GM15510 (cell line): ENCODE measurements around the gene FOXN4.

Source experiments
- POLR2A ChIP-seq: IDR thresholded peaks from 3 replicates; pipeline ENCODE4 v1.6.1; 2011; ENCODE audit warnings: borderline replicate concordance; ENCODE audit not compliant: insufficient read length; ENCODE audit errors: extremely low read depth

Gene FOXN4

DNA sequence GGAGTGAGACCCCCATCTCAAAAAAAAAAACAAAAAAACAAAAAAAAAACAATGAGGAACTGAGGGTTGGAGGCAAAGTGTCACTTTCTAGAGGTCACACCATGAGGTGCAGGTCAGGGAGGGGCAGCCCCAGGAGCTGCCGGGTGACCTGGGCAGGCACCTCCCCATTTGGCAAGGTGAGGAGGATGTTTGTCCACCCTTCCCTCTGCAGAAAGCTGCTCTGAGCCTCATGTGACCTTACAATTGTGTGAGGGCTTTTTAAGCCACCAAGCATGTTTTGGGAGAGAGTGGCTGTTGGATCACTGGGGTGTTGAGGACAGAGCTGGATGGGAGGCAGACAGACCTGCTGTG lies 49.6 kb downstream of the FOXN4 start:
- TF ChIP-seq POLR2A: no peak

DNA sequence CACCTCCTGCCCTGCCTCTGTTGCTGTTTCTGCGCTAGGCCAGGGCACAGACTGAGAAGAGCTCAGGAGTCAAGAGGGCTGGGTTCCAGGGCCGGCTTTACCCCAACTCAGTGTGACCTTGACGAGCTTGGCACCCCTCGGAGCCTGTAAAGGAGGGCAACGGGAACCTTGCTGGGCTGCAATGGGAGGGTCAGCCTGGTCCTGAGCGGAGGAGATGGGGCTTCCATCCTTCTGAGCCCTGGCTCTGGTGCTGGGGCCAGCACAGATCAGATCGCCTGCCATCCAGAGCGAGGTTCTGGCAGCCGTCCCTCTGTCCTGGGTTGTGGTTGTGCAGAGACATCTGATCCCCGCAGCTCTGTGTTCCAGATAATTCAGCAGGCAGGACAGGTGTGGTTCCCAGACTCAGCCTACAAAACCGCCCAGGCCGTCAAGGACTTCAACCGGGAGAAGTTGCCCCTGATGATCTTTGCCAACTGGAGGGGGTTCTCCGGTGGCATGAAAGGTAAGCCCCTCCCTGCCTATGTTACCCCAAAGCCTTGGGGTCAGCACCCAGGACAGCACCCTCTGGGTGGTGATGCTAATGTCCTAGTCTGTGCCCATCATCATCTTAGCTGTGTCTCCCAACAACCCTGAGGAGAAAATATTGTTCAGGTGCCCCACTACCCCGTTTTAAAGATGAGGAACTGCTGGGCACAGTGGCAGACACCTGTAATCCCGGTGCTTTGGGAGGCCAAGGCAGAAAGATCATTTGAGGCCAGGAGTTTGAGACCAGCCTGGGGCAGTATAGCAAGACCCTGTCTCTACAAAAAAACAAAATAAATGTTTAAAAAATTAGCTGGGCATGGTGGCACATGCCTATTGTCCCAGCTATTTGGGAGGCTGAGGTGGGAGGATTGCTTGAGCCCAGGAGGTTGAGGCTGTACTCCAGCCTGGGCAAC lies 50.2 kb downstream of the FOXN4 start:
- no peak for TF ChIP-seq POLR2A

DNA sequence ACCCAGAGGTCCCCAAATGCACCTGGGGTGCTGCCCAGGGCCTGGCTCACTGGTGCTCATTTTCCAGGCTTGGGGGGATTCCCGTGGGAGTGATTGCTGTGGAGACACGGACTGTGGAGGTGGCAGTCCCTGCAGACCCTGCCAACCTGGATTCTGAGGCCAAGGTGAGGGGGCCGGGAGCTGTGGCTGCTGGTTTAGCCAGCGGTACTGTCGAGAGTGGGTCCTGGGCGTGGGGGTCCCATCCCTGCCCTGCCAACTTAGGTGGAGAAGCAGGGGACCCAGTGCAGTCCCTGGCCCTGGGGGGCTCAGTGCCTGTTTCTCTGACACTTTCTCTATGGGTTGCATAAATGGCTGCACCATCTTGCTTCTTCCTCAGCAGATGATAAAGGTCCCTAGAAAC lies 50.9 kb downstream of the FOXN4 start:
- TF ChIP-seq POLR2A: no peak

DNA sequence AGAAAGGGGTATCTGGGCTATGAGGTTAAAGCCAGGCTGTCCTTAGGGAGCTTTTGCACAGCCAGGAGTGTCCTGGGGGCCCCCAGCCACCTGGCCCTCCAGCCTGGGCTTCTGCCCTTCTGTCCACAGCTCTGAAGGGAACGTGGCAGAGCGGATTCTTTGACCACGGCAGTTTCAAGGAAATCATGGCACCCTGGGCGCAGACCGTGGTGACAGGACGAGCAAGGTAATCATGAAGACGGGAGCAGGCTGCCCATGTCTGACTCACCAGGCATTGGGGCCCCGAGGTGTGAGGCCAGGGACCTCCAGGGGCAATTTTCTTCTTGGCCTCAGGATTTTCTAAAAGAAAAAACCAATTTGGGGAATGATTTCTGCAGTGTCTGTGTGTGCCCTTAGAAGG lies 53.1 kb downstream of the FOXN4 start:
- TF ChIP-seq POLR2A: no peak

DNA sequence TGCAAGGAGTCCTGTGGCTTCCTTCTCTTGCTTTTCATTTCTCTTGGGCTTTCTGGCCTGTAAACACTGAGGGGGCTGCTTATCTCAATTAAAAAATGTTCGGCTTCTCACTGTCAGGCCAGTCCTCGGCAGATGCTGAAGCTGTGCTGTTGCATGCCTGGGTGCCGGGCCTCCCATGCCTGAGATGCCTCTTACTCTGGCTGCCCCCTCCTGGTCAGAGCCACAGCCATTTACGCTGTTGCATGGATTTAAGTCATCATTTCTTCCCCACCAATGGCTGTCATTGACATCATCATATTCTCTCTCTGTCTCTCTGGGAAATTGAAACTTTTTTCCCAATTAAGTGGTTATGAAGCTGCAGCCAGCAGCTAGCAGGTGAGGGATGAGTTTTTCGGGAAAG lies 53.7 kb downstream of the FOXN4 start:
- TF ChIP-seq POLR2A: no peak

DNA sequence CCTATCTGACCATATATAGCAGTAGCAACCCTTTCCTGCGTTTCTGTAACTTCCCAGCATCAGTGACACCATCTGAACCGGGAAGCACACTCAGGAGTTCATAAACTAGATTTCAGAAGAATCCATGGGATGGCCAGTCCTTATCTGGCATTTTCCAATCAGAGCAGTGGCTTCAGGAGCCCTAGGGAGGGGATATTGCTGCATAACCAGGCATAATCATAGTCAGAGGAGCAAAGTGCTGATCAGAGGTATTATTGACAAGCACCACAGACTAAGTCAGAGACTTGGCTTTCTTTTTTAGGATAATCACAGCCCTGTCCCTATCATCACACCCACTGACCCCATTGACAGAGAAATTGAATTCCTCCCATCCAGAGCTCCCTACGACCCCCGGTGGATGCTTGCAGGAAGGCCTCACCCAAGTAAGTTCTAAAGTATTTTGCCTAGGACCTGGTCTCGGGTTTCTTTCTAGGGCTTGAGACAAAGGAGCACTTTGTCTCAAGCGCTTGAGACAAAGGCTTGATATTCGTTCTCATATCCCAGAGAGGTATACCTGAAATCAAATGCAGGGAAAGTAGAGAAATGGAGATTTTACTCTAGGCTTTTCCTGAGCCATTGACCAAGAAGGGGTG lies 55.1 kb downstream of the FOXN4 start:
- no peak for TF ChIP-seq POLR2A

DNA sequence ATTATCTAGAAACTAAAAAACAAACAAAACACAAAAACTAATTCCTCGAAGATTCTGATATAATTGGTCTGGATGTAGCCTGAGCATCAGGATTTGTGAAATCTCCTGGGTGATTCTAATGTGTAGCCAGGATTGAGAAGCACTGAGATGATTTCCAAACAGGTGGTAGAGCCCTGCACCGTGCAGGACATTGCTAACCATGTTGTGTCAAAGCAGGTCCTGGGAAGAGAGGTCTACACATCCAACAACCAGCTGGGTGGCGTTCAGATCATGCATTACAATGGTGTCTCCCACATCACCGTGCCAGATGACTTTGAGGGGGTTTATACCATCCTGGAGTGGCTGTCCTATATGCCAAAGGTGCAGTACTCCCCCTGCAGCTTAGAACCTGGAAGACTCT lies 56.3 kb downstream of the FOXN4 start:
- no peak for TF ChIP-seq POLR2A

DNA sequence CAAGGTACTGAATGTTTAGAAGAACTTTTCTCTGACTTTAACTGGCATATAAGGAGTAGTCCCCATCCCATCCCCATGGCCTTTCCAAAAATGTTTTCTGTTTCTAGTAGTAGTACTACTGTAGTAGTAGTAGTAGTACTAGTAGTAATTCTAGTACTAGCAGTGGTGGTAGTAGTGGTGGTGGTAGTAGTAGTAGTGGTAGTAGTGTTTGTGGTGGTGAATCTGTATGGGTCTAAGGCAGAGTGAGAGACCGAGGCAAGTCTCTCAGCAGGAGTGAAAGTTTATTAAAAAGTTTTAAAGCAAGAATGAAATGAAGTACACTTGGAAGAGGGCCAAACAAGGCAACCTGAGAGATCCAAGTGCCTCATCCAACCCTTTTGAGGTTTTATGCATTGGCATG lies 58.6 kb downstream of the FOXN4 start:
- no peak for TF ChIP-seq POLR2A

DNA sequence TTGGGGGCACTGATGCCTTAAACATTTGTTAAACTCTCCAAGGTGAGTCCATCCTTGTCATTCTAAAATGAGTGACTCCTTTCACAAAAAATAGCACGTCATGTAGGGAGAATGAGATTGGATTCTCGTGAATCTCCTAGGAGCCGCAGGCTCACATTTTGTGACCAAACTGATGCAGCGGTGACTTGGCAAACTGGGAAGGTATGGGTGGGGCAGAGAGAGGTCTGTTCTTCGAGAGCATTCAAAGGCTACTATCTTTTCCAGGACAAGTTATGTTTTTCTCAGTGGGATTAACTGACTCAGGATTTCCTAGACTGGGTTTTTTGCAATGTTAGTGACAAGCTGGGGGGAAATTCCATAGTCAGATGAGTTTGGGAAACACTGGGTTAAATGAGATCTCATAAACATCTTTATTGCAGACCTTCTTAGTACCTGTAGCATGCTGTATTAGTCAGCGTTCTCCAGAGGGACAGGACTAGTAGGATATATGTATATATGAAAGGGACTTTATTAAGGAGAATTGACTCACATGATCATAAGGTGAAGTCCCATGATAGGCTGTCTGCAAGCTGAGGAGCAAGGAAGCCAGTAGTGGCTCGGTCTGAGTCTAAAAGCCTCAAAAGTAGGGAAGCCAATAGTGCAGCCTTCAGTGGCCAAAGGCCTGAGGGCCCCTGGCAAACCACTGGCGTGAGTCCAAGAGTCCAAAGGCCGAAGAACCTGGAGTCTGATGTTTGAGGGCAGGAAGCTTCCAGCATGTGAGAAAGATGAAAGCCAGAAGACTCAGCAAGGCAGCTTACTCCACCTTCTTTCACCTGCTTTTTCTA lies 61.0 kb downstream of the FOXN4 start:
- TF ChIP-seq POLR2A: no peak

DNA sequence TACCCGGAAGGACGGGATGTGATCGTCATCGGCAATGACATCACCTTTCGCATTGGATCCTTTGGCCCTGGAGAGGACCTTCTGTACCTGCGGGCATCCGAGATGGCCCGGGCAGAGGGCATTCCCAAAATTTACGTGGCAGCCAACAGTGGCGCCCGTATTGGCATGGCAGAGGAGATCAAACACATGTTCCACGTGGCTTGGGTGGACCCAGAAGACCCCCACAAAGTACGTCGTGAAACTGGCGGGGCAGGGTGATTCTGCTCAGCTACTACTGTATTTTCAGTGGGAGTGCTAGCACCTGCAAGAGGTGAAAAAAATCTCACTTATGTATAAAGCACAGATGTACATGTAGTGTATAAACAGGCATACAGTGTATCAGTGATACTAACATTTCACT lies 62.9 kb downstream of the FOXN4 start:
- no peak for TF ChIP-seq POLR2A

DNA sequence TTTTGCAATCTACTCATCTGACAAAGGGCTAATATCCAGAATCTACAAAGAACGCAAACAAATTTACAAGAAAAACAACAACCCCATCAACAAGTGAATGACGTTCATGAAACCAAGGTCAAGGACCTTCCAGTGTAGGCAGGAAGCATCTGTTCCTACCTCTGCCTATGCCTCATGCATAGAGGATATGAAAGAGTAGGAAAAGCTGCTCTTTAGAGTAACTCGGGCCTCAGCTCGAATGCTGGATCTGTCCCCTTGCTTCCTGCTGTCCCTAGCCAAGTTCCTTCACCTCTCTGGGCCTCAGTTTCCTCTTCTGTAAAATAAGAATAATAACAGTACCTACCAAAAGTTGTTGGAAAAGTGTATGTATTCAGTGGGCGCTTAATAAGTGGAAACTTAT lies 65.0 kb downstream of the FOXN4 start:
- TF ChIP-seq POLR2A: no peak

DNA sequence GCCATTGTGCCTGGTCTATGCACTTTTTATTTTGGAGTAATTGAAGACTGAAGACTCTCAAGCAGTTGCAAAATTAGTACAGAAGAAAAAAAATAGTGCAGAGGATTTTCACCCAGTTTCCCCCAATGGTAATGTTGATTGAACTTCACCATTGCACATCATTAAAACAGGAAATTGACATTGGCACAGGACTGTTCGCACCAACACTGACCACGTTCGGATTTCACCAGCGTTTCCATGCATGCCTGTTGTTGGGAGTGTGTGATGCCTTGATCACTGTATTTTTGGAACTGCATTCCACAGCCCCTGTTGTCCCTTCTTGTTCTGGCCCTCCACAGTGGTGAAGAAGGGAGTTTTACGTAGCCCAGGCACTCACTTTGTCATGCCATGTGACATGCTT lies 67.1 kb downstream of the FOXN4 start:
- no peak for TF ChIP-seq POLR2A

DNA sequence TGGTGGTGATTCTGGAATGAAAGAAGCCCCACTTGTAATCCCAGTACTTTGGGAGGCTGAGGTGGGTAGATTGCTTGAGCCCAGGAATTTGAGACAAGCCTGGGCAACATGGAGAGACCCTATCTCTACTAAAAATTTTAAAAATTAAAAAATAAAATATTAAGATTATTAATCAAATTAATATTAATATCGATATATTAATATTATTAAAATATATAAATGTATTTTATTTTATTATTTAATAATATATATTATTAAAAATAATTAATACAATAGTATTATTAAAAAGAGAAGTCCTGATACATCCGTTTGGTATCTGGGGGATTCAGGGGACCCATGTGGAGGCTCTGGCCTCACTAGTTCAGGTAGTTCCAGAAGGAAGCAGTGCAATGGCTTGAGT lies 68.7 kb downstream of the FOXN4 start:
- TF ChIP-seq POLR2A: no peak

DNA sequence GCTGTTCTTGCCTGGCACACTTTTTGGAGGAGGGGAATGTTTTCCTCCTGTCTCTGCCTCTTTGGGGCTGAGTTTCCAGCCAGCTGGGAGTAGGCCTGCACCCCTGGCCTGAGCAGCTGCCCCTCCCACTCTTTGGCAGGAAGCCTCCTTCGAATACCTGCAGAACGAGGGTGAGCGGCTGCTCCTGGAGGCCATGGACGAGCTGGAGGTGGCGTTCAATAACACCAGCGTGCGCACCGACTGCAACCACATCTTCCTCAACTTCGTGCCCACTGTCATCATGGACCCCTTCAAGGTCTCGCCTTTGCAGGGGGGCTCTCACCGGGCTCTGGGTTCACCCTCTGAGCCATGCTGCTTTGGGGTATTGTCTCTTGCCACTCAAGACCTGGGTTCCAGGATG lies 69.4 kb downstream of the FOXN4 start:
- TF ChIP-seq POLR2A: no peak

DNA sequence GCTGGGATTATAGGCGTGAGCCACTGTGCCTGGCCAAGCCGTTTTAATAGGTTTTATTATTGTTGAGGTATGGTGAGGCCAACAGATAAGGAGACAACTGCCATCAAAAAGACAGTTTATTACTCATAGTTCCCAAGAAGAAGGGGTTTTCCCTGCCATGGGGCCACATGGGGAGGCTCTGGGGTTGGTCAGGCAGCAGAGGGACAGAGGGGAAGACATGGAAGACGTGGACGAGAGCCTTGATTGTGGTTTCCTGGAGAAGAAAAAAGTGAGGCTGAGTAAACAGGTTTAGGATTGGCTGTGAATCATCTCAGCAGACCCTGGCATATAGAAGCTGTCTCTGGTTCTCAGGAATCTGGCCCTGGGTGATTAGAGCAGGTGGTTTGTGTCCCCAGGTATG lies 69.9 kb downstream of the FOXN4 start:
- no peak for TF ChIP-seq POLR2A
